Heart right ventricle (tissue), 16 donors: Measurements from ENCODE around the gene C6orf120. TPM values are rescaled to one million over a fixed set of nuclear protein-coding genes. Genes with fewer than 3 reads are reported as not detected.

Experiments
- ATAC-seq, 8 donors: fragments of 200-7000 bp; cut with Tn5 transposase; one replicate each; pipeline ENCODE4 v1.9.1; 2020; ENCODE audit warnings: mild to moderate bottlenecking in 8 of 8, moderate library complexity in 8 of 8, moderate number of reproducible peaks in 1 of 8
- DNase-seq, 2 donors: peaks; one replicate each; pipeline ENCODE4 v3.0.0-alpha.2; 2020
- H3K27ac ChIP-seq, 10 donors: fragments of 200-600 bp; sonication (generic) in 2 of 10; one replicate each; pipeline versions ENCODE4 v1.5.0 to v1.8.0; 2020 to 2022; ENCODE audit warnings: mild to moderate bottlenecking in 3 of 10
- H3K27me3 ChIP-seq, 7 donors: fragments of 200-600 bp; one replicate each; pipeline ENCODE4 v1.8.0; 2021 to 2022; ENCODE audit warnings: mild to moderate bottlenecking in 2 of 7
- H3K36me3 ChIP-seq, 9 donors: fragments of 200-600 bp; sonication (generic) in 1 of 9; one replicate each; pipeline versions ENCODE4 v1.5.0 to v1.8.0; 2020 to 2022; ENCODE audit warnings: mild to moderate bottlenecking in 2 of 9
- H3K4me1 ChIP-seq, 9 donors: fragments of 200-600 bp; sonication (generic) in 1 of 9; one replicate each; pipeline versions ENCODE4 v1.5.0 to v1.8.0; 2020 to 2022; ENCODE audit warnings: mild to moderate bottlenecking in 4 of 9
- H3K4me3 ChIP-seq, 10 donors: fragments of 200-600 bp; sonication (generic) in 2 of 10; one replicate each; pipeline versions ENCODE4 v1.5.0 to v1.8.0; 2020 to 2022; ENCODE audit warnings: mild to moderate bottlenecking in 7 of 10, moderate library complexity in 2 of 10
- H3K9me3 ChIP-seq, 11 donors: fragments of 200-600 bp in 10 of 11; sonication (generic) in 2 of 11; one replicate each; pipeline versions ENCODE4 v1.5.0 to v1.8.0; 2013 to 2022; ENCODE audit warnings: mild to moderate bottlenecking in 2 of 11, control low read depth in 1 of 11, moderate library complexity in 1 of 11
- CTCF ChIP-seq, 9 donors: fragments of 200-600 bp; sonication (generic) in 2 of 9; IDR thresholded peaks; one replicate each; pipeline versions ENCODE4 v1.5.0 to v1.8.0; 2021 to 2022; ENCODE audit warnings: antibody characterized with exemption in 9 of 9, mild to moderate bottlenecking in 5 of 9, moderate library complexity in 1 of 9
- WGBS, 2 donors: extraction: QIAGEN DNeasy Blood & Tissue Kit; methylation state at CpG; one replicate each; pipeline ENCODE4 v1.1.7; 2013; ENCODE audit warnings: inconsistent platforms in 1 of 2; 5-methylcytosine and 5-hydroxymethylcytosine counted together
- intact Hi-C, 10 donors: fragments of 100-400 bp; cut with DNase I; formaldehyde crosslinking; loops; one replicate each; pipeline versions ENCODE4 v1.11.1 to v1.14.2; 2022
- polyA plus RNA-seq, 2 donors: library from polyadenylated mRNA; stranded (reverse); fragments of 200-250 nt; gene quantifications; one replicate each; pipeline ENCODE4 v1.2.3, GENCODE V29; 2013
- total RNA-seq, 10 donors: library from RNA; stranded (reverse); fragmentation: NEBNext Ultra II Directional in 3 of 10; extraction: Animal tissue kit (Norgen Biotek cat#: 25700) in 3 of 10; gene quantifications; one replicate each; pipeline versions ENCODE4 v1.2.1 to v1.2.4, GENCODE V29; 2021 to 2023
- donor health status: Arrhythmogenic right ventricular cardiomyopathy.
- donor health status: ischemic (EF 13 %, LVEDD 7.1; RV severe dilation, severe dysfunction).
- donor health status: healthy with polysubstance abuse.
- donor health status: DM: no; HTN: yes; CAD: no.
- donor health status: DM: no; HTN: no; CAD: no.
- donor health status: ischemic (EF 25% LVEDD 6.9; RV normal size, moderate dysfunction).
- donor health status: ischemic (EF 25% LVEDD 5.7; RV mildly dilated, moderate dysfunction).
- donor health status: healthy.
- donor health status: DM: yes; HTN: yes; CAD: no.
- donor health status: Ischemic cardiomyopathy.
- donor health status: ischemic (EF 35%, LVEDD 5.7; RV mildly dilated, moderate dysfunction).
- donor health status: nonischemic (EF 11% LVEDD 7.7; RV severe dilation, severe dysfunction).
- donor health status: DM: yes; HTN: yes; CAD: no.
- donor health status: PGD.
- donor health status: ischemic (EF 29% LVEDD 5.4; RV normal size, mild dysfunction).
- donor health status: nonischemic (EF 23%, LVEDD 6.1; RV moderate dilation, normal function).

C6orf120 gene
- total and polyA plus RNA-seq, 12 donors: 2.4 to 18.9 (median 13.6) TPM

DNA sequence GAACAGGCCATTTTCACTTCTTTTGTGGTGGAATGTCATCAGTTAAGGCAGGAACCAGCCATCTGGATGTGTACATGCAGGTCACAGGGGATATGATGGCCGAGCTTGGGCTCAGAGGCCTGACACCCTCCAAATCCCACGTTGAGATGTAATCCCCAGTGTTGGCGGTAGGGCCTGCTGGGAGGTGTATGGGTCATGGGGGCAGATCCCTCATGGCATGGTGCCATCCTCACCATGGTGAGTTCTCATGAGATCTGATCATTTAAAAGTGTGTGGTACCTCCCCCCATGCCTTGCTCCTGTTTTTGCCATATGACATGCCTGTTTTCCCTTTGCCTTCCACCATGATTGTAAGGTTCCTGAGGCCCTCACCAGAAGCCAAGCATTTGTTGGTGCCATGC is 26.9 kb upstream of the C6orf120 start:
- 91 to 95% methylated on average over 3 of the region's 3 CpGs for WGBS, 2 donors
- H3K4me3 ChIP-seq: no peak overlapping the region
- ATAC-seq (no peak), DNase-seq (no peak)
- H3K4me1 ChIP-seq: peaks cover 0 to 12% (median 0%) of the 10 kb centered on the region in 9 donors
- no peak overlapping the region for H3K27ac ChIP-seq
- peaks cover 0 to 11% (median 0%) of the 10 kb centered on the region in 11 donors for H3K9me3 ChIP-seq
- peaks cover 0 to 28% (median 0%) of the 10 kb centered on the region in 9 donors for H3K36me3 ChIP-seq
- intact Hi-C loops: no loop called here
- no peaks in the 10 kb centered on the region for H3K27me3 ChIP-seq
- no peak for TF ChIP-seq CTCF (IDR thresholded peaks at IDR 0.05)

DNA sequence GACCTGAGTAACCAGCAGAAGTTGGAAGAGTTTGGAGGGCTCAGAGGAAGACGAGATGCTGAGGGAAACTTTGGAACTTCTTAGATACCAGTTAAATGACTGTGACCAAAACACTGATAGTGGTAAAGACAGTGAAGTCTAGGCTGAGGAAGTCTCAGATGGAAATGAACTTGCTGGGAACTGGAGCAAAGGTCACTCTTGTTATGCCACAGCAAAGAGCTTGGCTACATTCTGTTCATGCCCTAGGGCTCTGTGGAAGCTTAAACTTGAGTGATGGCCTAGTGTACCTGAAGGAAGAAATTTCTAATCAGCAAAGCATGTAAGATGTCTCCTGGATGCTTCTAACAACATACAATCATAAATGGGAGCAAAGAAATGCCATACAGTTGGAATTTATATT is 24.8 kb upstream of the C6orf120 start:
- Histone ChIP-seq H3K27ac (no peak overlapping the region), H3K4me1 (peaks cover 0 to 4% (median 0%) of the 10 kb centered on the region in 9 donors), H3K36me3 (peaks cover 0 to 25% (median 0%) of the 10 kb centered on the region in 9 donors), H3K9me3 (peaks cover 0 to 23% (median 0%) of the 10 kb centered on the region in 11 donors), H3K27me3 (no peaks in the 10 kb centered on the region), H3K4me3 (no peak overlapping the region)
- intact Hi-C loops: no loop called here
- WGBS, 2 donors: 81 to 92% methylated on average over 1 of the region's 1 CpG
- TF ChIP-seq CTCF (IDR thresholded peaks at IDR 0.05): no peak
- no peak for DNase-seq
- no peak for ATAC-seq

DNA sequence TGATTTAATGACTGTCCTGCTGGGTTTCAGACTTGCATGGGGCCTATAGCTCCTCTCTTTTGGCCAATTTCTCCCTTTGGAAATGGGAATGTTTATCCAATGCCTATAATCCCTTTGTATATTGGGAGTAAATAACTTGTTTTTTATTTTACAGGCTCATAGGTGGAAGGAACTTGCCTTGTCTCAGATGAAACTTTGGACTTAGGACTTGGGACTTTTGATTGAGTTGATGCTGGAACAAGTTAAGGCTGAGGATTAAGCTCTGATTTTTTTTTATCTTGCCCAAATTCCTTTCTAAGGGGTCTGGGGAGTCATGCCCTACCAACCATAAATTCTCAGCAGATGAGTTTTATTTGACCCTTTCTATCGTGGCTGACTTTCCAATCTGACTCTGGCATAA is 23.6 kb upstream of the C6orf120 start:
- Histone ChIP-seq H3K27ac (no peak overlapping the region), H3K4me3 (no peak overlapping the region), H3K9me3 (peaks cover 0 to 23% (median 0%) of the 10 kb centered on the region in 11 donors), H3K27me3 (no peaks in the 10 kb centered on the region), H3K36me3 (peaks cover 0 to 24% (median 0%) of the 10 kb centered on the region in 9 donors), H3K4me1 (peaks cover 0 to 4% (median 0%) of the 10 kb centered on the region in 9 donors)
- intact Hi-C loops: no loop called here
- TF ChIP-seq CTCF (IDR thresholded peaks at IDR 0.05): no peak
- ATAC-seq: no peak
- DNase-seq: no peak
- WGBS, 2 donors: 84 to 88% methylated on average over 1 of the region's 1 CpG

DNA sequence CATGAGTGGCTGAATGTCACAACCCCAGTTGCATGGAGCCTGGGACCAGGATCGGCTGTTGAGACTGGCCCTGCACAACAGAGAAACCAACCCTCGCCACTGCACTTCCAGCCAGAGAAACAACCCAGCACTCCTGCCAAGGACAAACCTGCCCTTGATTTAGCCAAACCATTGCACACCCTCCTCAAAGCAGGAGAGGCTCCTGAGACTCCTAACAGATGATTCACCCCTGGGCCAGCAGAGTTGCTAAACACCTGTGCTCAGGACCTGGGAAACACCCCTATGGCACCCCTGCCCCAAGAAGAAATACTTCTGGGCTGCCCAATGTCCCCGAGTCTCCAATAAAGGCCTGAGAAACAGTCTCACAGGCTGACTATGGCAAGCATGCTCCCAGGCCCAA is 17.9 kb upstream of the C6orf120 start:
- DNase-seq: no peak
- TF ChIP-seq CTCF (IDR thresholded peaks at IDR 0.05): no peak
- no peak for ATAC-seq
- H3K4me1 ChIP-seq: no peaks in the 10 kb centered on the region
- no peak overlapping the region for H3K27ac ChIP-seq
- intact Hi-C loops: no loop called here
- H3K36me3 ChIP-seq: peaks cover 0 to 62% (median 31%) of the 10 kb centered on the region in 9 donors
- no peak overlapping the region for H3K4me3 ChIP-seq
- WGBS, 2 donors: 93 to 98% methylated on average over 3 of the region's 3 CpGs
- H3K9me3 ChIP-seq: peaks cover 0 to 44% (median 18%) of the 10 kb centered on the region in 11 donors
- H3K27me3 ChIP-seq: no peaks in the 10 kb centered on the region
